NCI-H748 (cell line): ENCODE measurements around the gene CCDC88A.
"Not testable (repeated sequence)": the region's sequence is repeated elsewhere in the genome, so short reads cannot be mapped to it uniquely, and the experiment has no call there.

Experiments used
- DNase-seq: peaks from one replicate; lab custom pipeline; 2025; ENCODE audit not compliant: unreplicated experiment; lab: John Stamatoyannopoulos, UW

CCDC88A gene

GRCh38 chr2:55391615-55392242 is 27.9 kb downstream of the CCDC88A start:
- no peak for DNase-seq

DNA sequence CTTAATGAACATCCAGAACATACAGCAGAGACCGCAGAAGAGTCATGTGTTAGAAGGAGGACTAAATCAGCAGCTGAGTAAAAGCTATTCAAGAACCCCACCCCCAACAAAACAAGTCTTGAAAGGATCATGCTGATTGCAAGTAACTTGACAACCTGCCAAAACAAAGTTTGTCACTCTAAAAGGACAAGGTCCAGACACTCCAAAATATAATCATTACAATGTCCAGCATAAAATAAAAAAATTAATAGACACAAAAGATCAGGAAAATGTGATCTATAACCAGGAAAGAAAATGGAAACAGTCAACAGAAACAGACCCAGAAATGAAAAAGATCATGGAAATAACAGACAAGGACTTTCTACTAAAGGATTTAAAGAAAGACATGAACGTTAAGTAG is 28.5 kb downstream of the CCDC88A start:
- no peak for DNase-seq

GRCh38 chr2:55385516-55385915 is 34.1 kb downstream of the CCDC88A start:
- DNase-seq, result not testable (repeated sequence)

DNA sequence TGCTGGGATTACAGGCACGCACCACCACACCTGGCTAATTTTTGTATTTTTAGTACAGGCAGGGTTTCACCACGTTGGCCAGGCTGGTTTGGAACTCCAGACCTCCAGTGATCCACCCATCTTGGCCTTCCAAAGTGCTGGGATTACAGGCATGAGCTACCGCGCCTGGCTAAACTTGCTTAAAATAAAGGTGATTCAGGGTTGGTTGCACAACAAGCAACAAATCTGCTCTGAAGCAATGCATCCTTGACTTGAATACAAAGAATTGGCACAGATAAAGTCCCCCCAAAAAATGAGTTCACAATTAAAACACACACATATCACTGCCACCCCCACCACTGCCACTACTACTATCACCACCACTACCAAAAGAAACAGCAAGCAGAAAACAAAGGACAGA is 34.9 kb downstream of the CCDC88A start:
- no peak for DNase-seq

DNA sequence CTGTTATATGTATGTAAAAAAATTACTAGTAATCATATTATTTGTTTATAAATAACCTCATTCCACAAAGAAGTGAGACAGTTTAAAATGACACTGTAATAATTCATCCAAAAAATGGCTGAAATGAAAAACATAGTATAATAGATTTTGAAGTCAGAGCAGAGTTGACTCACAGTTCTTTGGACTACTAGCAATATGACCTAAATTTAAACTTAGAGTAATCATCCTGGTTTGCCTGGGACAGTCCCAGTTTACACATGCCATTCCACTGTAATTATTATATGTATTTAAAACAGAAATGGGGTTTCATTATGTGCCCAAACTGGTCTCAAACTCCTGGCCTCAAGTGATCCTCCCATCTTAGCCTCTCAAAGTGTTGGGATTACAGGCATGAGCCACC is 48.3 kb downstream of the CCDC88A start:
- no peak for DNase-seq

- DNase-seq, result no peak
These were observed 49.4 kb downstream of the CCDC88A start for GRCh38 chr2:55370208-55370607.

GRCh38 chr2:55365303-55365702 is 54.4 kb downstream of the CCDC88A start:
- no peak for DNase-seq

DNA sequence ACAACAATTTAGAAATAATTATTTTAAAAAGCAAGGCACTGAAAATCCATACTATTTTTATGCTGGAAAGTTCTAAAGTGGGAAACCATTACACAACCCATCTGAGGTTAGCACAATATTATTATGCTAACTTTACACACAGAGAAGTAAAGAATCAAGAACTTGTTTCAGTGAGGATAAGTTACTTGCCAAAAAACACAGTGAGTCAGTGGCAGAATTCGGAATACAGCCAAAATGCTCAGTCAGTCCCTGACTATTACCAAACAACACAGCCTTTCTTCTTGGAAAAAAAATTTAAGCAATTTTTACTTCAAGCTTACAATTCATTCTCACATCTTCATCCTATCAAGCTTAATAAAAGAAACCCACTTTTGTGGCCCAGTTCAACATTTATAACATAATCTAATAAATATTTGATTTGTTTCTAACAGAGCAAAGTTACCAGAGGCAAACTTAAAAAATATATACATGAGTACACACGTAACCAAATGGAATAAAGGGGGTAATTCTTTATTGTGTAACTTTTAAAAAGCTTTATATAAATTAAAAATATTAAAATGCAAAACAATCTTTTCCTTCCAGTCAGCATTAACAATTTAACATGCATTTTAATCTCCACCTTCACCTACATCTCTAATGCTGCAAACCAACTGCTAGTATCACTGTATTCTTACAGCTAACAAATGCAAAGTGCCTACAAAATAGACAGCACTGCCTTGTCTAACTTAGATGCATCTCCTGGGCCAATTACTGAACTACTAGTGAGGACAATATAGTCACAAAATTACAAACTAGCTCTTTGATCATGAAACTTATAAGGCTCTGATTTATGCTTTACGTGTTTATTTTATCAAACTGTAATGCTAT is 55.2 kb downstream of the CCDC88A start:
- no peak for DNase-seq

DNA sequence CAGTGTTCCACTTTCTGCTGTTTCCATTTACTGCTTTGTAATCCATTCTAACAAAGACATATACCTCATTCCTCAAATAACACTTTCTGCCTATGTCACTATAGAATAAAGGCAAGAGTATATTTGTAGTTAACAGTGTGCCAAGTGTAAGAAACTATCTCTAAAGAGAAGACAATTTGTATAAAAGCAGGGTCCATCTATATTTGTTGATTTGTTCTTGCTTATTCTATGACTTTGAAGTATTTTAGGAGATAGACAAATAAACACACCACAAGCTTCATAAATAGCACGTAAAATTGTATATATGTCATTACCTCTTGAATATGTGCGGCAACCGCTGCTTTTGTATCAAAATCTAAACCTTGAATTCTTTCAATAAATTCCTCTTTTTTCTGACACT is 56.0 kb downstream of the CCDC88A start:
- DNase-seq, result no peak

DNA sequence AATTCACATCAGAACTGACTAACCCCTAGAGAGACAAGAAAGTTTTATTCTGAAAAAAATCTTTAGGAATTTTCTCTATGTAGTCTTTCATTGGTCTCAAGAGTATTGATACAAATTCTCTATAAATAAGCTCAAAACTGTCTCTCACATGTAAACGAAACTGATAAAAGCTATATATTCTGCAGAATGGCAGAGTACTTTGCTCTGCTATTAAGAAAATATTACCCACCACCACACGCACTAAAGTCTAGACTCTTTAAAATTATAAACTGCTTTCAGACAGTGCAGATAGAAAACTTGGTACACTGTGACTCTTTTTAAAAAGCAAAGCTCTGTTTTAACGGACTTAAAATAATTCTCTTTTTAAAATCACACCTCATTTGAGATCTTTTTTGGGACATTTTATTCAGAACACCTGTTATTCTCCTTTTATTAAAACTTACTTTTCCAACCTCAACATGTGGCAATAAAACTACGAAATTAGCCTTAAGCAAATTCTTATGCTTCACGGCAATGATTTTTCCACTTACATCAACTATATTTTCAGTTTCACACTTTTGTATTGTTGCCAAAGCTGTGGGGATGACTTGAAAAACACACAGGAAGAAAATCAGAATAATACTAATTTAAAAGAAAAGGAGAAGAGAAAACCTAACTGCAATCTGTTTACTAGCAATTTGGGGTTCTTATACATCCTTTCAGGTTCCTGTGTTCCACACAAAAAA is 58.0 kb downstream of the CCDC88A start:
- DNase-seq, result no peak

GRCh38 chr2:55358451-55358850 is 61.2 kb downstream of the CCDC88A start:
- DNase-seq, result no peak

DNA sequence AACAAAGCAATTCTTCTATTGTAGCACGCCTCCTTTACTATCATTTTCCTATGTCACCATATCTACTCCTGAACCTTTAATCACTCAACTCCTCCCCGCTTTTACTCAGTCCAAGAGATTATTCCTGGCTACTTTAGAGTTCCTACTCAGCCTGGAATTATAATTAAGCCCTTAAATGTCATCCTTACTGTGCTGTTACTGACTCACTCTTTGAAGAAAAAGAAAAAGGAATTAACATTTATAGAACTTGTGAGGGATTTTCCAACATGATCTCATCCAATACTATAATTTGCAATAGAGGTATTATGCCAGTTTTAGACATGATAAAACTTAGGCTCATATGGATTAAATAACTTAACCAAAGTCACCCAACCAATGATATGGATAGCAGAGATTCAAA is 61.7 kb downstream of the CCDC88A start:
- DNase-seq, result no peak

GRCh38 chr2:55357164-55357563 is 62.5 kb downstream of the CCDC88A start:
- DNase-seq, result no peak

DNA sequence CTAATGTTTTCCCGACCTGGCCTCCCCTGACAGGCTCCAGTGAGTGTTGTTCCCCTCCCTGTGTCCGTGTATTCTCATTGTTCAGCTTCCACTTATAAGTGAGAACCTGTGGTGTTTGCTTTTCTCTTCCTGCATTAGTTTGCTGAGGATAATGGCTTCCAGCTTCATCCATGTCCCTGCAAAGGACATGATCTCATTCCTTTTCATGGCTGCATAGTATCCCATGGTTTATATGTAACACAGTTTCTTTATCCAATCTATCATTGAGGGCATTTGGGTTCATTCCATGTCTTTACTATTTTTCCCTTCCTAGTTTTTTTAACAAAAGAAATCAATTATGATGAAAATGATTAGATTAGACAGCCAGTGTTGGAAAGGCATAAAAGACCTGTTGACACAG is 63.5 kb downstream of the CCDC88A start:
- not testable (repeated sequence) for DNase-seq

- DNase-seq, result no peak
These were observed 64.2 kb downstream of the CCDC88A start for GRCh38 chr2:55355451-55355850.

- no peak for DNase-seq
These were observed 68.0 kb downstream of the CCDC88A start for GRCh38 chr2:55351672-55352071.

- DNase-seq, result no peak
These were observed 74.6 kb downstream of the CCDC88A start for GRCh38 chr2:55345064-55345463.

GRCh38 chr2:55338268-55338667 is 81.4 kb downstream of the CCDC88A start:
- DNase-seq, result no peak

DNA sequence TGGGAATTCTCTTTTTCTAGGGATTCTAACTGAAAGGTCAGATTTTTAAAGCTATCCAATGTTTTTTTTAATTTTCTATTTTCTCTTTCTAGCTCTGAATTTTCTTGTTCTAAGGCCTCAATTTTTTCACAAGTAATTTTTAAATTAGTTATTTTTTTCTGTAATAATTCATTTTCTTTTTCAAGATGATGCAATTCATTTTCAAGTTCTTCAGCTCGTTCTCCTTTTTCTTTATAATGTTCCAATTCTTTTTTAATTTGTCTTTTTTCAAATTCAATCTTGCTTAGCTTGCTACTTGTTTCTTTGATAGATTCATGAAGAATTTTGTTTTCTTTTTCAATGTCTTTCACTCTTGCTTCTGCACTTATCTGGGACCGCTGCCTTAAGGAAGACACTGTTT is 84.9 kb downstream of the CCDC88A start:
- DNase-seq, result no peak

DNA sequence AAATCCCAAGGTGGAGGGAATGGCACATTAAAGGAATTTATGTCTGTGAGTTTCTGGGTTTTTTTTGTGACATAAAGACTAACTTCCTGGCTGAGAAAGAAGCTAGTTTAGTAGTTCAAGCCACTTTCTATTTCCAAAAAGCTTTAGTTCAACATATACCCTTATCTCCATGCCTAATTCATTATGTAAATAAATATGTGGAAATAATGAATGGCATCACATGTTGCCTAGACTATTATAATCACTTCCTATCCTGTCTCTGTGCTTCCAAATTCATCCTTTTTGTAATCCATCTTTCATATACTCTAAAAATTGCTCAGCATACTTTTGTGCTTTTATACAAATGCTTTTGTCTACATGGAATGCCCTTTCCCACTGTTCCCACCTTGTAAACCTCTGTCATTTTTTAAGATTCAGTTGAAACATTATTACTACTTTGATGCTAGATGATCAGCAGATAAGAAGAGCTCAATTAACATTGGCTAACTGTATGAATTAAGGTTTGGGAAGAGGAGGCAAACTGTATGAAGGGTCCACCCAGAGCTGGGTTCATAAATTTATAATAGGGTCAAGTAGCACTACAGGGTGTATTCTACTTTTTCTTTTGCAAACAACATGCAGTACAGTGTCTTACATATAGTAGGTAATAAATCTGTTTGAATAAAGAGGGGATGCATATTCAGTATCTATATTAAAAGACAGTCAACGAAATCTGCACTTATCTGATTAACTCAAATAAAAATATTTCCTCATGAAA is 88.9 kb downstream of the CCDC88A start:
- DNase-seq, result no peak
